ENCODE data around the gene CDH1. TPM values are rescaled to one million over a fixed set of nuclear protein-coding genes. Genes with fewer than 3 reads are reported as not detected.

CDH1 gene
- total and polyA plus RNA-seq, 4 experiments from 2014 or later, result 0.17 to 0.55 (median 0.20) TPM; not detected in 1

DNA sequence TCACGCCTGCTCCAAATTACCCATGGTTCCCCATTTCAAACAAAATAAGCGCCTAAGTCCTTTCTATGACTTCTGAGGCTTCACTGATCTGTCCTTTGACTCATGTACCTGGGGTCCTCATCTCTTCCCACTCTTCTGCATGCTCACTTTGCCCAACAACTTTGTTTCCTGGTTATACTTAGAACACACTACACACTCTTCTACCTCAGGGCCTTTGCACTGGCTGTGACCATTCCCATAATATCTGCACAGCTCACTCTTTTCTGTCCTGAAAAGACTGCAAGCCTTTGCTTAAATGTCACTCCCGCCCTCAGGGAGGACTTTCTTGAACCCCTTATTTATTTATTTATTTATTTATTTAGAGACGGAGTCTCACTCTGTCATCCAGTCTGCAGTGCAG, 14.1 kb downstream of the CDH1 start:
- intact Hi-C loops (cut with micrococcal nuclease), result no loop called here
- Histone ChIP-seq H3K36me3 (ENCODE audit: insufficient read depth, low read length) (no peaks in the 10 kb centered on the region), H3K9me3 (ENCODE audit: control insufficient read depth in 1 of 2, low read length in 2 of 2) (no peaks in the 10 kb centered on the region), H3K27me3 (ENCODE audit: insufficient read depth, low read length) (no peaks in the 10 kb centered on the region), H3K27ac (ENCODE audit: low read depth, low read length) (no peak overlapping the region), H3K4me1 (ENCODE audit: insufficient read depth, low read length) (peaks cover 4% of the 10 kb centered on the region), H3K4me3 (ENCODE audit: low read length in 2 of 2) (no peak overlapping the region)
- no peaks in the 10 kb centered on the region for H3K9me3 Mint-ChIP-seq
- no peaks in the 10 kb centered on the region for H3K36me3 Mint-ChIP-seq
- peak overlapping the region in 1 of 8 donors; percentile 53 for H3K4me3 Mint-ChIP-seq
- H3K27me3 Mint-ChIP-seq, result peaks cover 0 to 2% of the 10 kb centered on the region in 2 donors
- H3K4me1 Mint-ChIP-seq, result peaks cover 4 to 12% (median 5%) of the 10 kb centered on the region in 4 donors
- CTCF ChIA-PET (ENCODE audit: partially characterized antibody), result no interaction called here
- DNase-seq, result no peak
- H3K27ac Mint-ChIP-seq, result peak overlapping the region in 1 of 7 donors; percentile 57
- POLR2A ChIA-PET (ENCODE audit: partially characterized antibody), result no interaction called here

DNA sequence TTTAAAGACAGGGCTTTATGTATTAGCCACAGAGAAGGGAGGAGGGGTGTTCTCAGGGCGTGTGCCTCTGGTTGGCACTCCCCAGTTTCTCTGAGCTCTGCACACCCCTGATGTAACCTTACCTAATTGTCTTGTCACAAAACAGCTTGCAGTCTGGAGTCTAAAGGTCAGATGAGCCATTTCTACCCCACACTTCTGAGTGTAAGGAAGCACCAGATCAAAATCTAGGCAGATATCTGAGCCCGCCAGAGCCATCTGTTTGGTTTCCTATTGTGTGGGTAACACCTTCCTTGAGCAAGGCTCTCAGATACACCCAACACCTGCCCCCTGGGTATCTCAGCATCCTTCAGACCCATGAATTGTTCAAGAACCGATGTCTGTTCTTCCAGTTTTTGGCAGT, 15.5 kb downstream of the CDH1 start:
- peak overlapping the region in 4 of 7 donors; percentile 38 to 72 (median 54) for H3K27ac Mint-ChIP-seq
- ChIA-PET POLR2A (ENCODE audit: partially characterized antibody) (no interaction called here), CTCF (ENCODE audit: partially characterized antibody) (interaction anchor here (1.4 kb wide), 1 partner anchor 9 kb away, joined by 4 read pairs; no protein-coding TSS in a partner anchor)
- DNase-seq, result peak in 2 of 5 donors; percentile 19 to 42
- no peaks in the 10 kb centered on the region for H3K27me3 Mint-ChIP-seq
- H3K4me1 Mint-ChIP-seq, result peaks cover 7 to 24% (median 10%) of the 10 kb centered on the region in 4 donors
- Histone ChIP-seq H3K9me3 (ENCODE audit: control insufficient read depth in 1 of 2, low read length in 2 of 2) (no peaks in the 10 kb centered on the region), H3K4me1 (ENCODE audit: insufficient read depth, low read length) (peaks cover 8% of the 10 kb centered on the region), H3K36me3 (ENCODE audit: insufficient read depth, low read length) (no peaks in the 10 kb centered on the region), H3K27ac (ENCODE audit: low read depth, low read length) (no peak overlapping the region), H3K4me3 (ENCODE audit: low read length in 2 of 2) (no peak overlapping the region), H3K27me3 (ENCODE audit: insufficient read depth, low read length) (no peaks in the 10 kb centered on the region)
- intact Hi-C loops (cut with micrococcal nuclease), result no loop called here
- H3K4me3 Mint-ChIP-seq, result no peak overlapping the region
- H3K9me3 Mint-ChIP-seq, result no peaks in the 10 kb centered on the region
- H3K36me3 Mint-ChIP-seq, result no peaks in the 10 kb centered on the region

DNA sequence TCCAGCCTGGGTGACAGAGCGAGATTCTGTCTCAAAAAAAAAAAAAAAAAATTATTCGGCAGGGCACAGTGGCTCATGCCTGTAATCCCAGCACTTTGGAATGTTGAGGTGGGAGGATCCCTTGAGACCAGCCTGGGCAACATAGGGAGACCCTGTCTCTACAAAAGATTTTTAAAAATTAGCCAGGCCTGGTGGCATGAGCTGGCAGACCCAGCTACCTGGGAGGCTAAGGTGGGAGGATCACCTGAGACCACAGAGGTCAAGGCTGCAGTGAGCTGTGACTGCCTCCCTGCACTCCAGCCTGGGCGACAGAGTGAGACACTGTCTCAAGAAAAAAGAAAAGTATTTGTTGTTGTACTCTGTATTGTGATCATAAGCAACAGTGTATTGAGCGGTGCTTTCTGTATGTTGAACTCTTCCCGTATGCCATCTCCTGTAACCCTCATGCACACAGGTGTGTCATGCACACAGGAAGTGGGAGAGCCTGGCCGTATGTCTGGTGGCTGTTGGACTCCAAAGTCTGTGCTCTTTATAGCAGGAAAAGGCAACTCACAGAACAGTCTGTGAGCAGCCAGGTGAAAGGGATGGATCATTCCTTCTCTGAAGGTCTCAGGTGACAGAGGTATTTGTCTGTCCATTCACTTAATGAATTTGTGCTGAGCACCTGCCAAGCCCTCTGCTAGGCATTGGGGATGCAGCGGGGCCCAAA, 17.1 kb downstream of the CDH1 start:
- H3K27ac Mint-ChIP-seq, result peak overlapping the region in 1 of 7 donors; percentile 19
- H3K27me3 Mint-ChIP-seq, result no peaks in the 10 kb centered on the region
- H3K27me3 ChIP-seq (ENCODE audit: insufficient read depth, low read length), result no peaks in the 10 kb centered on the region
- intact Hi-C loops (cut with micrococcal nuclease), result no loop called here
- no peaks in the 10 kb centered on the region for H3K36me3 Mint-ChIP-seq
- ChIA-PET POLR2A (ENCODE audit: partially characterized antibody) (no interaction called here), CTCF (ENCODE audit: partially characterized antibody) (no interaction called here)
- no peak overlapping the region for H3K27ac ChIP-seq (ENCODE audit: low read depth, low read length)
- peaks cover 8% of the 10 kb centered on the region for H3K4me1 ChIP-seq (ENCODE audit: insufficient read depth, low read length)
- peak overlapping the region in 1 of 8 donors; percentile 1 for H3K4me3 Mint-ChIP-seq
- H3K4me3 ChIP-seq (ENCODE audit: low read length in 2 of 2), result no peak overlapping the region
- H3K36me3 ChIP-seq (ENCODE audit: insufficient read depth, low read length), result no peaks in the 10 kb centered on the region
- no peaks in the 10 kb centered on the region for H3K9me3 ChIP-seq (ENCODE audit: control insufficient read depth in 1 of 2, low read length in 2 of 2)
- H3K9me3 Mint-ChIP-seq, result no peaks in the 10 kb centered on the region
- no peak for DNase-seq
- H3K4me1 Mint-ChIP-seq, result peaks cover 8 to 25% (median 10%) of the 10 kb centered on the region in 4 donors

DNA sequence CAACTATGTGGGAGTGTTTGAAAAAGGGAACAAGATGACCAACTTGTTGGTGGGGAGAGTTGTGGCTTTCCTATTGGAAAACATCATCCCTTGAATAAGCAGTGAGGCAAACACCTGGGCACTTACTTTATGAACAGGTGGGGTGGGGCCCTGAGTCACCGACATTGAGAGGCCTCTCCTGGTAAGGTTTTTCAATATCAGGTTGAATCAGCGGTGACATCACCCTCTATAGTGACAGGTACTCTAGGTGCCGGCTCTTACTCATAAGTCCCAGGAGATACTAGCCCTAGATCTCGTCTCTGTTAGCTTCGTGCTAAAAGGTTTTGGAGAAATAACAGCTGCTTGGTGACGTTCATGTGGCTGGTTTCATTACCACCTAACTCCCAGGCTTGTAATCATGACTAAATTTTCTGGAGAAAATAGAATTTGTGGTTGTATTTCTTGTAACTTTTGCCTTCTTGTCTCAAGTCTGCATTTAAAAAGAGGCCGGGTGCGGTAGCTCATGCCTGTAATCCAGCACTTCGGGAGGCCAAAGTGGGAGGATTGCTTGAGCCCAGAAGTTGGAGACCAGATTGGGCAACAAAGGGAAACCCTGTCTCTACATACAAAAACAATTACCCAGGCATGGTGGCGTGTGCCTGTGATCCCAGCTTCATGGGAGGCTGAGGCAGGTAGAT, 19.3 kb downstream of the CDH1 start:
- CTCF ChIA-PET (ENCODE audit: partially characterized antibody), result interaction anchor here (0.8 kb wide), 1 partner anchor 20 kb away, joined by 3 read pairs; no protein-coding TSS in a partner anchor
- H3K27me3 Mint-ChIP-seq, result no peaks in the 10 kb centered on the region
- H3K9me3 ChIP-seq (ENCODE audit: control insufficient read depth in 1 of 2, low read length in 2 of 2), result no peaks in the 10 kb centered on the region
- H3K27ac ChIP-seq (ENCODE audit: low read depth, low read length), result no peak overlapping the region
- peak overlapping the region in 2 of 8 donors; percentile 18 to 25 for H3K4me3 Mint-ChIP-seq
- H3K36me3 Mint-ChIP-seq, result no peaks in the 10 kb centered on the region
- H3K4me3 ChIP-seq (ENCODE audit: low read length in 2 of 2), result no peak overlapping the region
- H3K4me1 ChIP-seq (ENCODE audit: insufficient read depth, low read length), result peaks cover 8% of the 10 kb centered on the region
- DNase-seq, result peak in 4 of 5 donors; percentile 15 to 54 (median 24)
- H3K27ac Mint-ChIP-seq, result peak overlapping the region in 2 of 7 donors; percentile 5 to 64
- H3K27me3 ChIP-seq (ENCODE audit: insufficient read depth, low read length), result no peaks in the 10 kb centered on the region
- H3K4me1 Mint-ChIP-seq, result peaks cover 8 to 25% (median 10%) of the 10 kb centered on the region in 4 donors
- POLR2A ChIA-PET (ENCODE audit: partially characterized antibody), result no interaction called here
- no peaks in the 10 kb centered on the region for H3K9me3 Mint-ChIP-seq
- H3K36me3 ChIP-seq (ENCODE audit: insufficient read depth, low read length), result no peaks in the 10 kb centered on the region
- intact Hi-C loops (cut with micrococcal nuclease), result no loop called here

DNA sequence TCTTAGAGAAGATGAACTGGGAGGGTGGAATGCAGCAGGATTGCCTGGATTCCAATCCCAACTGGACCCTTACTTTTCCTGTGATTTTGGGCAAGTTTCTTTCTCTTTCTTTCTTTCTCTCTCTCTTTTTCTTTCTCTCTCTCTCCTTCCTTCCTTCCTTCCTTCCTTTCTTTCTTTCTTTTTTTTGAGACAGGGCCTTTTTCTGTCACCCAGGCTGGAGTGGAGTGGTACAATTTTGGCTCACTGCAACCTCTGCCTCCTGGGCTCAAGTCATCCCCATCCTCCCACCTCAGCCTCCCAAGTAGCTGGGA, 20.5 kb downstream of the CDH1 start:
- POLR2A ChIA-PET (ENCODE audit: partially characterized antibody), result no interaction called here
- Mint-ChIP-seq H3K27ac (peak overlapping the region in 4 of 7 donors; percentile 39 to 74 (median 63)), H3K9me3 (no peaks in the 10 kb centered on the region), H3K4me3 (peak overlapping the region in 3 of 8 donors; percentile 28 to 70 (median 43)), H3K4me1 (peaks cover 5 to 19% (median 9%) of the 10 kb centered on the region in 4 donors), H3K27me3 (no peaks in the 10 kb centered on the region), H3K36me3 (no peaks in the 10 kb centered on the region)
- no peak overlapping the region for H3K27ac ChIP-seq (ENCODE audit: low read depth, low read length)
- no peak overlapping the region for H3K4me3 ChIP-seq (ENCODE audit: low read length in 2 of 2)
- intact Hi-C loops (cut with micrococcal nuclease), result no loop called here
- H3K27me3 ChIP-seq (ENCODE audit: insufficient read depth, low read length), result no peaks in the 10 kb centered on the region
- no peak for DNase-seq
- CTCF ChIA-PET (ENCODE audit: partially characterized antibody), result no interaction called here
- no peaks in the 10 kb centered on the region for H3K36me3 ChIP-seq (ENCODE audit: insufficient read depth, low read length)
- H3K9me3 ChIP-seq (ENCODE audit: control insufficient read depth in 1 of 2, low read length in 2 of 2), result no peaks in the 10 kb centered on the region
- peaks cover 5% of the 10 kb centered on the region for H3K4me1 ChIP-seq (ENCODE audit: insufficient read depth, low read length)

DNA sequence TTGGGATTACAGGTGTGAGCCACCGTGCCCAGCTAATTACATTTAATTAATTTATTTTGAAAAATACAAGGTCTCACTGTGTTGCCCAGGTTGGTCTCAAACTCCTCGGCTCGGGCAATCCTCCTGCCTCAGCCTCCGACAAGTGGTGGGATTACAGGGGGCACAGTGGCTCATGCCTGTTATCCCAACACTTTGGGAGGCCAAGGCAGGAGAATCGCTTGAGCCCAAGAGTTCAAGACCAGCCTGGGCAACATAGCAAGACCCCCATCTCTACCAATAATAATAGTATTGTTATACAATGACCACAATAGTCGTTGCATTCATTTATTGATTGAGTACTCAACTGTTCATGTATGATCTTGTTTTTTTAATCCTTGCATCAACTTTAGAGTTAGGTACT, 22.0 kb downstream of the CDH1 start:
- Mint-ChIP-seq H3K4me3 (no peak overlapping the region), H3K27ac (no peak overlapping the region), H3K36me3 (no peaks in the 10 kb centered on the region), H3K27me3 (no peaks in the 10 kb centered on the region), H3K9me3 (no peaks in the 10 kb centered on the region), H3K4me1 (peaks cover 4 to 17% (median 7%) of the 10 kb centered on the region in 4 donors)
- Histone ChIP-seq H3K27ac (ENCODE audit: low read depth, low read length) (no peak overlapping the region), H3K27me3 (ENCODE audit: insufficient read depth, low read length) (no peaks in the 10 kb centered on the region), H3K36me3 (ENCODE audit: insufficient read depth, low read length) (no peaks in the 10 kb centered on the region), H3K4me1 (ENCODE audit: insufficient read depth, low read length) (peaks cover 9% of the 10 kb centered on the region), H3K9me3 (ENCODE audit: control insufficient read depth in 1 of 2, low read length in 2 of 2) (no peaks in the 10 kb centered on the region), H3K4me3 (ENCODE audit: low read length in 2 of 2) (no peak overlapping the region)
- intact Hi-C loops (cut with micrococcal nuclease), result no loop called here
- ChIA-PET CTCF (ENCODE audit: partially characterized antibody) (no interaction called here), POLR2A (ENCODE audit: partially characterized antibody) (no interaction called here)
- DNase-seq, result no peak

DNA sequence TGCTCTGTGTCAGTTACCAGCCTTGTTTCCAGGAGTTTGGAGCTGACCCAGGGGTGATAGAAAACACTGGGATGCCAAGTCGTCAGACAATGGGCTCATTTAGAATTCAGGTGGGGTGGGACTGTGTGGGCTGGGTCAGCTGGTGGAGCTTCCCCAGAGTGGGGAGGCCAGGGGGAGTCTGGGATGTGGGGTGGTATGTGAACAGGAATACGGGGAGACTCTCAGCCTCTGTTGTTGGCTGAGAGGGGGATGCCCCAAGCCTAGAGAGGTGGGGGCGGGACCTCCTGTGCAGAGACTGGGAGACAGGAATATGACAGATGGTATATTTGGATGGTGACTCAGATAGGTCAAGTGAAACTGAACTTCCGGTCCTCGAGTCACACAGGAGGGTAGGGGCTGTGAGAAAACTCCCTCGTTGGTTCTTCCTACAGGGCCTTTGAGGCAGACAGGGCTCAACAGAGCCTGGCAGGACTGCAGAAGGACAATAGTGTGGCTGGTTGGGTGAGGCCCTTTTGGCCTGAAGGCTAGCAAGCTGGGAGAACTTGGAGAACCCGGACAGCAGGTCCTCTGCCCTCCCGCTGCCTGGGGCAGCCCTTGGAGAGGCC, 23.7 kb downstream of the CDH1 start:
- Mint-ChIP-seq H3K9me3 (no peaks in the 10 kb centered on the region), H3K27me3 (no peaks in the 10 kb centered on the region), H3K27ac (no peak overlapping the region), H3K4me3 (no peak overlapping the region), H3K36me3 (no peaks in the 10 kb centered on the region), H3K4me1 (peaks cover 10 to 28% (median 15%) of the 10 kb centered on the region in 4 donors)
- H3K4me3 ChIP-seq (ENCODE audit: low read length in 2 of 2), result no peak overlapping the region
- H3K27ac ChIP-seq (ENCODE audit: low read depth, low read length), result no peak overlapping the region
- POLR2A ChIA-PET (ENCODE audit: partially characterized antibody), result no interaction called here
- no peaks in the 10 kb centered on the region for H3K9me3 ChIP-seq (ENCODE audit: control insufficient read depth in 1 of 2, low read length in 2 of 2)
- peaks cover 16% of the 10 kb centered on the region for H3K4me1 ChIP-seq (ENCODE audit: insufficient read depth, low read length)
- CTCF ChIA-PET (ENCODE audit: partially characterized antibody), result no interaction called here
- H3K36me3 ChIP-seq (ENCODE audit: insufficient read depth, low read length), result no peaks in the 10 kb centered on the region
- intact Hi-C loops (cut with micrococcal nuclease), result no loop called here
- H3K27me3 ChIP-seq (ENCODE audit: insufficient read depth, low read length), result no peaks in the 10 kb centered on the region
- no peak for DNase-seq
